HG03457 (cell line): ENCODE results near the gene TBX18.

Source experiments
- ATAC-seq: cut with Tn5 transposase; IDR thresholded peaks from one replicate; pipeline ENCODE4 v1.9.1; 2021; ENCODE audit warnings: moderate number of reproducible peaks; ENCODE audit not compliant: unreplicated experiment

The TBX18 gene

DNA sequence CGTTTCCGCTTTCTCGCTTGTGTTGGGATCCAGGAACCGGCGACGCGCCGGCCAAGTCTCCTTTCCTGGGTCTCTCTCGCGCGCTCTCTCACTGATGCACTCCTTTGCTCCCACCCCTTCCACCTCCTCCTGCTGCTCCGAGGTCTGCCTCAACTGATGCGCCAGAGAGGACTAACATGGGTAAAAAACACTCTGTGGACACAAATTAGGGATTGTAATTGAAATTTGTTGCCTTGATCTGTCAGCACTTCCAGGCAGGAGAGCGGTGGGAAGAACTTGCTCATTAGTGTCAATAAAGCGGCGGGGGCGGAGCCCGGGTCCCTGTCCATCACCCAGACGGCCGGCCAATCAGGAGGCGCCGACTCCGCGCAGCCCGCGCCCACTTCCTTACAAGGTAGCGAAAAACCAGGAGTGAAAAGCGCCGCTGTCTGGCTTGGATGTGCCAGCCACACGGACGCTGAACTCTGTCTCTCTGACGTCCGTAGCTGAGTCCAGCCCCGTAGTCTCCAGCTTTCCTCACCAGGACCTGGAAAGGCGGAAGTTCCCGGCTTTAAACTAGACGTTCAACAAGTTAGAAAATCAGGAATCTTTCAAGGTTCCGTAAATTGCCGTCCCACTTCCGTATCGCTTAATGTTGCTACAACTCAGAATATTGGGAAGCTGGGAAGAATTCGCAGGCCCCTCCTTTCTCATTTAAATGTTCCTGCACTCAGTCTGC is at the start of gene TBX18:
Gene TBX18, minus strand, starts transcription at position 267 of the 718 bp plus-strand sequence. CDS start 417 bp downstream, outside the sequence.
- ATAC-seq = no peak

DNA sequence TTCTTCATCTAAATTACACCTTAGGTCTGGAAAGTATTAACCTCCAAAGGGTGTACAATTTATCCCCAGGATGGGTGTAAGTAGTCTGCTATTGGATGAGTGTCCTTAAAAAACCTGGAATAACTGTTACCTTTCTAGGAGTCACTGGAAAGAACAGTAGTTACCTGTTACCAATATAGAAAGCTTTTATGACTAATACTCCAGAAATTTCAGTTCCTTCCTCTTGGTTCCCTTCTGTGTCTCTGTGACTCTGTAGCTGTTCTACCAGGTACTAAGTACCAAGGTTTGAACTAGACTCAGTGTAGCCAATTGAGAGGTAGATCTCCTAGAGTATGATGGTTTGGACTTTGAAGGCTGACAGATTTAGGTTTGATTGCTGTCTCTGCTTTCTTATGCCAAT is 47.0 kb upstream of the TBX18 start:
- ATAC-seq = no peak

DNA sequence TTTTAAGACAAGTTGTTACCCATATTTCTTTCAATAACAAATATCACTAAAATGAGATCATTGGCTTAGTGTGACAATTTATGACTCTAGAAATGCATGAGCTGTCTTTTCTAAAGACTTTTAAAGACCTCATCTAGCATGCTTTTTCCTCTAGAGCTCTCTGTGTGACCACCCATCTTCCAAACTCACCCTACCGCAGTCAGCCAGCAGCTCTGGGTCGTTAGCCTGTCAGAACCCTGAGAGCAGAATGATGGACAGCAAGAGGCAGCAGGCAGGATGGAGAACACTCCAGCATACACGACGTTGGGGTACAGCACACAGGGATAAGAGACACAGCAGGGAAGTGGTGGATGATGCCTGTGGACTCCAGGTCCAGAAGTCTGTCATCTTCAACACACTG is 45.1 kb upstream of the TBX18 start:
- ATAC-seq = no peak

DNA sequence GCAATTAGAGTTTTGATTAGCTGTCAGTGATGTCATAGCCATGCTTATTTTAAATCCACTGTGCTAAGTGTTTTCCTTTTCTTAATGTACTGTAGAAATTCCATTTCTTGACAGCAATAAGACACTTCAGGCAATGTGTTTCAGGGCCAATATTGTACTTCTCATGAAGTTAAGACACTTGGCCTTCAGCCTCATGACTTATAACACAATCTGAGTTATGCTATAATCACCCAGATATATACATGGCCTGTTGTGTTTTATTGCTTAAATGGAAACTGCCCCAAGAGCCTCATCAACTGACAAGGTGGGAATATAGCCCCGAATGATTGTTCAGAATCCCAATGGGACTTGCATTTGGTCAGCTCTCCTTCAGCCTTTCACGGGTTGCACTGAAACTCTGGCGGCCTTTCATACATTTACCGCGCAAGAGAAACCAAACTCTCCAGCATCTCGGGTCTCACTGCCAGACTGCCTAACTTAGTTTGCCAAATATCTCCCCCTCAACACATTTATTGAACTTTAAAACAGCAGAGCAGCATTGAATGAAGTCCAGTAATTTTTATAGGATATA is 44.2 kb upstream of the TBX18 start:
- no peak for ATAC-seq

DNA sequence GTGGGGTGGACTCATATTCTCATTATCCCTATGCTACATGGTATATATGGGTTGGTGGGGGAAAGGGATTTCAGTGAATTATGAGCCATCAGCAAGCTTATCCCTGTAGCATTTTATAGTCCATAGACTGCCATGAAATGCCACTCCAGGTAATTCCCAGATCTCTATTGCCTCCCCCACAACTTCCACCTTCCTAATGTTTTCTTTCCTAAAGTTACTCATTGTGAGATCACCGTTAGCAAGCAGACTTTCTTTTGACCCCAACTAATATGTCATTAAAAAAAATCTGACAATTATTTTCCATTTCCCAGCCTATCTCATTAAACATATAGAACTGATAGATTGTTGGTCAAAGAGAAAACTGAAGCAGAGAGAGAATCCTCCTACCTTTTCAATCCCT is 40.7 kb upstream of the TBX18 start:
- ATAC-seq = no peak

DNA sequence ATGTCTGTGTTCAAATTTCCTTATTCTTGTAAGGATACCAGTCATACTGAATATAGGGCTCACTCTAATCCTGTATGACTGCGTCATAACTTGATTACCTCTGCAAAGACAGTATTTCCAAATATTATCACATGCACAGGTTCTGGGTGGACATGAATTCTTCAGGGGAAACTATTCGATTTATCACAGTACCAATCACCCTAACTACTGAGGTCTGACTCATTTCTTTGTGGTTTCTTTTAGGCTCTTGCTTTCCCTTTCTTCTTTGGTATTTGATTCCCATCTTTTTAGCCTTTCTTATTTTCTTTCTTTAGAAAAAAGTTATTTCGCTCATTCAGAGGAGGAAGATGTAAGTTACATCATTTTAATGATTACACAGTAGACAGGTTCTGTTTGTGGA is 40.3 kb upstream of the TBX18 start:
- no peak for ATAC-seq

DNA sequence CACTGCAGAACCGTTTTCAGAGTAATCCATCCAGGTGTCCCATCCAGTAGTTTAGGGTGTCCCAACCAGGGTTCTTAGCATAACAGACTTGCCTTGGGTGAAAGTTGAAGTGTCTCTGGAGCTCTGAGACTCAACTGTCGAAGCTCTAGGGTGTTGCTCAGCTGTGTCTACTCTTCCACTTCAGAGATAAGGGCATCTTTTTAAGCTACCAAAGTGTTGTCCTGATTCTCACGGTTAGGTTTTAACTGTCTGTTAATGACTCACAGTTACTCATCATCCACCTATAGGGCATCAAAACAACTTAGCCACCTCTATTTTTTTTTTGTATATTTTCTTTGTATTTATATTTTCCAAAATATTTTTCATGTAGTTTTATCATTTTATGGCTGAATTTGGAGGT is 36.9 kb upstream of the TBX18 start:
- no peak for ATAC-seq

DNA sequence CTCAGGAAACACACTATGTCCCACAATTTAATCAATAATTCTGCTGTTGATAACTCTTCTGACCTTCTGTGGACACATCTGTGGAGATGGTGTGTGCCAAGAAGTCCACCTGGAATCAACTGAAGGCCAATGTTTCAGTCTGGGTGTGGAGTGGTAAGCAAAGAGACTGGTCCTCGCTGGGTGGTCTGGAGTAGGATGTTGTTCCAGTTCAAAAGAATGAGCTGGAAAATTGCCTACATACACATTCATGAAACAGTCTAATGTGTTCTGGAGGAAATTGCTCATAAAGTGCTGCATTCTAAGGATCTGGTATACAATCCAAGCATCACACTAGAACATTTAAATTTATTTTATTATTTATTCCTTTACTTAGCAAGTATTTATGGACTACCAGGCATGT is 33.9 kb upstream of the TBX18 start:
- ATAC-seq = no peak

DNA sequence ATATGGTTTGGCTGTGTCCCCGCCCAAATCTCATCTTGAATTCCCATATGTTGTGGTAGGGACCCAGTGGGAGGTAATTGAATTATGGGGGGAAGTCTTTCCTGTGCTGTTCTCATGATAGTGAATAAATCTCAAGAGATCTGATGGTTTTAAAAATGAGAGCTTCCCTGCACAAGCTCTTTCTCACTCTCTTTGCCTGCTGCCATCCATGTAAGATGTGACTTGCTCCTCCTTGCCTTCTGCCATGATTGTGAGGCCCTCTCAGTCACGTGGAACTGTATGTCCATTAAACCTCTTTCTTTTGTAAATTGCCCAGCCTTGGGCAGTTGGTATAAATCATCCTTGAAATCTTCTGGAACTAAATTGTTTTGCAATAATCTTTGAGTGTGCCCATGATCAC is 31.9 kb upstream of the TBX18 start:
- ATAC-seq = no peak

DNA sequence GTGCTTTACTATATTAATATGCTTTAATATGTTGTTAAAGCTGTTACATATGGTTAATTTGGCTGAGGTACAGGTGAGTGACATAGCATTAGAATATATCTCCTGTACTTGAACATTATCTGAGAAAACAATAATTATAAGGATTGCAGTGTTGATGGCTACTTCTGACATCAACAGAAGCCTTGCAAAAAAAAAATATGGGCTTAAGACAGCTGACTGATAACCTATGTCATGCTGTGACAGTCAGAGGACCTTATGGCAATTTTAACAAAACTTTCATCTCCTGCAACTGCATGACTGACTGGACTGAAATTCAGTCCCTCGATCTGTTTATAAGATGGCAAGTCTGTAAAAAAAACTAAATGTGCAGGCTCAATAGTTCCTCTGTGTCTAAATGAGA is 27.5 kb upstream of the TBX18 start:
- ATAC-seq = no peak

DNA sequence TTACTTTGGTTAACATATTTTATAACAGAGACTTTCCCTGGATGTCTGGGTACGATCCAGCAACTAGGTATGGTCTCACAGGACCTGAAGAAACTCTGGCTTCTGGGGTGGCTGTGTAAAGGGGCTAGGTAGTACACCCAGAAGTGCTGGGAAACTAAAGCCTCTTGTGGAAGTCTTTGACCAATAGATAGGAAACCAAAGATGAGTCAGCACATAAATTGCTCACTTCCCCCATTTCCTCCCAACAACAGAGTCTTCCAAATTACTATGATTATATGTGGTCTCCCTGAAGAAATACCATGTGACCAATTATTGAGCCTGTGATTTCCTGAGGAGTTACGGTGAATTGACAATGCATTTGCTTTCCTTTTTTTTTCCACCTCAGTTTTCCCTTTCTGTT is 26.8 kb upstream of the TBX18 start:
- no peak for ATAC-seq

DNA sequence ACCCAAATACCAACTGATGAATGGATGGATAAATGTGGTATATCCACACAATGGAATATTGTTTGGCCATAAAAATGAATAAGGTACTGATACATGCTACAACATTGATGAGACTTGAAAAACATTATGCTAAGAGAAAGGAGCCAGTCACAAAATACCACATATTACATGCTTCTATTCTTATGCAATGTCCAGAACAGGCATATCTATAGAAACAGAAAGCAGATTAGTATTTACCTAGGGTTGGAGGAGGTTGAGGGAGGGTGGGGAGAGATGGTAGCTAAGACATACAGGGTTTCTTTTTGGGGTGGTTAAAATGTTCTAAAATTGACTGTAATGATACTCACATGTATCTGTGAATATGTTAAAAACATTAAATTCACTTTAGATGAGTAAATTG is 24.8 kb upstream of the TBX18 start:
- no peak for ATAC-seq

DNA sequence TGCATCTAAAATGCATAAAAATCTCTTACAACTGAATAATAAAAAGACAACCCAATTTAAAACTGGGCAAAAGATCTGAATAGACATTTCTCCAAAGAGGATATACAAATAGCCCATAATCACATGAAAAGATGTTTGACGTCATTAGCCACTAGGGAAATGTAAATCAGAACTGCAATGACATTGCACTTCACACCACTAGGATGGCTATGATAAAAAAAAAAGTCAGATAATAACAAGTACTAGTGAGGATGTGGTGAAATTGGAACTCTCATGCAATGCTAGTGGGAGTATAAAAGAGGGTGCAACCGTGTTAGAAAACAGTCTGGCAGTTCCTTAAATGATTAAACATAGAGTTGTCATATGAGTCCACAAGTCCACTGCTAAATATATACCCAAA is 24.3 kb upstream of the TBX18 start:
- ATAC-seq = no peak

DNA sequence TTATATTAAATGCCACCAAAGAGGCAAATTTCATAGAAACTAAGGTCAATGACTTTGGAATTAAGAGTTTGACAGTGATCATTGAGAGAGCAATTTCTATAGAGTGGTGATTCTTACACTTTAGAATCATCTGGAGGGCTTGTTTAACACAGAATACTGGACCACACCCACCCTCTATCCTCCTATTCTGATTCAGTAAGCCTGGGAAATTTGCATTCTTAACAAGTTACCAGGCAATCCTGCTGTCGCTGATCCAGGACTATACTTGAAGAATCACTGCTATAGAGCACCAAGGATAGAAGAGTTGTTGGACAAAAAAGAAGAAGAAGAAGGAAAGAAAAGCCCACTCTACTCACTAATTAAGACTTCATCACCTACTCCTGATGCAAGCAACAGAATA is 21.3 kb upstream of the TBX18 start:
- no peak for ATAC-seq

DNA sequence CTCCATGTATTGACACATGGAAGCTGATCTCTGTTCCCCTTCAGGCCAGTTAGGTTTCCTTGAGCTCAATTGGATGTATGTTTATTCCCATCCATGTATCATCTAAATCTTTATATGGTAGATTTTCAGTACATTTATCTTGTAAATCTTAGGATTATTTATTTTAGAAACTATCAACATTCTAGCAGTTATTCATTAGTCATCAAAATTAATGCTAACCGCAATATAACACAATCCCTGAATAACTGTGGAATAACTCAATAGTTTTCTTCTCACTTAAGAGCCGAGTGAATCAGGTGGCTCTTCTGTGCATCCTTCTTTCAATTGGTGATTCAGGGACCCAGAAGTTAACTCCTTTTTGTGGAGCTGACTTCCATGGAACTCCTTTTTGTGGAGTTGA is 15.5 kb upstream of the TBX18 start:
- no peak for ATAC-seq

DNA sequence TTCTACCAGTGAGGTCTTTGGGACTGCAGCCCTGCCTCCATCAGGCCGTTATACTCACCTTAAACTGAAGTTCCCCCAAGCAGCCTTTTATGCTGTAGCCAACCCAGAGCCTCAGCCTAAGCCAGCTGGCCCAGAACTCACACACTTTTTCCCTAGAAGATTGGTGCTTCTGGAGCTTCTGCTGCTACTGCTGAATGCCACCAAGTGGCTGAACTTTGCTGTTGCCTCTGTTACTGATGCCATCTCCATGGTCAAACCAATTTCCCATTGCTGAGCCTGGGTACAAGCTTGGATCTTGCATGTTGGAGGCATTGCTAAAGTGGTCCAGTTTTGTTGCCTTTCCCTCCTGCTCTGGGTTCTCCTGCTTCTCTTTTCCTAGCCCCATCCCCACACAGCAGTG is 15.0 kb upstream of the TBX18 start:
- no peak for ATAC-seq

DNA sequence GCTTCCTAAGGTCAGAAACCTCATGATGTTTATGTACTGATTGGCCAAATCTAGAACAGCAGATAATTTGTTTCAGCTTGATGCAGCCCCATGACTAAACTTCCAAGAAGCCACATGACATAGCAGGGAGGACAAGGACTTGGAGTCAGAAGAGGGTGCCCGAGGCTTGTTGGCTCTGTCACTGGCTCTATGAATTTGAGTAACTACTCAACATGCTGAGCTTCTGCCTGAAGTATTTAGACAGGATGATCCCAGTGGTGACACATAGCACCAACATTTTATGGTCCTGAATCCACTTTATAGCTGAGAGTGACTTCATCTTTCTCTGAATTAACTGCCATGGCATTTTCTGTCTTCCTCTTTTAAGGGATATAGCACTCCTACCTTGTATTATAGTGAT is 13.5 kb upstream of the TBX18 start:
- no peak for ATAC-seq

DNA sequence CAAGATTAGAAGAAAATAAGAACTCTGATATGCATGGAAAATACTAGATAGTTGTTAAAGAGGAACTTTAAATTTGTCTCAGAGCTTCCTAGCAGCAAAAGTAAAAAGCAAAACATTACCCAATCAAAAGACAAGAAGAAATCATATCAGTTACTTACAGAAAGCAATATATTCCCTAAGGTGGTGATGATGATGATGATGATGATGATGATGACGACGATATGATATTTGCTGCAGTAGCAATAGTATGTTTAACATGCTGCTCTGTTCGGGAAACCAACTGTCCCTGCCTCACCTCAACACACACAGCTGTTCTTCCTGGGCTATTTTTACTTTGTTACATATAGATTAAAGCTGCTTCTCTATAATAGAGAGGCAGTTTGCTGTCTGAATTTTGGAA is 12.0 kb upstream of the TBX18 start:
- no peak for ATAC-seq

DNA sequence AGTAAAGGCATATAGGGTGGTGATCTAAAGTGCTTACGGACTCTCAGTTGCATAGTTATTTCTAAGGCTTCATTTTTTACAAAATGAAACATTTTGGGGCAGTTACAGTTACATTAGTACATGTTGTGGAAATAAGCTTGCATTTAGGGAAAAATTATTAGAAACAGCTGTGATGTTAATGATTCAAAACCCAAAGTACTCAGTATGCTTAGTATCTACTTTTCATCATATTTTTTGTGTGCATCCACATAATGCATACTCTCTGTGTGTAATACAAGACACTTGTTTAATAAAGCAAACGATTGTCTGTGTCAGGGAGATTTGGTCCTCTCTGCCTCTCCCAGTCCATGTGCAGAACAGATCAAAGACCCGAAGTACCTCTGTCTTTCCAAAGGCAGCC is 11.4 kb upstream of the TBX18 start:
- no peak for ATAC-seq

DNA sequence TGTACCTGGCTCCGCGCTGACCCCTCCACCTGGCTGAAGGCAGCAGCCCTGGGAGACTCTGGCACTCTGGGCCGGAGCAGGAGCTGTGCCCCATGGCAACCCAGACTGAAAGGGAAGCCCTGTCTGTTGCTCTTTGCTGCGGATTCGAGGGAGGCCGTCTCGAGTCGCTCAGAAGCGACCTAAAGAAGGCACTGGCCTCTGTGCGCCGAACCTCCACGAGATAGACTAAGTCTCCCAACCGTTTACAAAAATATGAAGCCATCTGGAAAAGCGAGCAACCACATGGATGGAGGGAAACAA is 10.5 kb upstream of the TBX18 start:
- no peak for ATAC-seq

DNA sequence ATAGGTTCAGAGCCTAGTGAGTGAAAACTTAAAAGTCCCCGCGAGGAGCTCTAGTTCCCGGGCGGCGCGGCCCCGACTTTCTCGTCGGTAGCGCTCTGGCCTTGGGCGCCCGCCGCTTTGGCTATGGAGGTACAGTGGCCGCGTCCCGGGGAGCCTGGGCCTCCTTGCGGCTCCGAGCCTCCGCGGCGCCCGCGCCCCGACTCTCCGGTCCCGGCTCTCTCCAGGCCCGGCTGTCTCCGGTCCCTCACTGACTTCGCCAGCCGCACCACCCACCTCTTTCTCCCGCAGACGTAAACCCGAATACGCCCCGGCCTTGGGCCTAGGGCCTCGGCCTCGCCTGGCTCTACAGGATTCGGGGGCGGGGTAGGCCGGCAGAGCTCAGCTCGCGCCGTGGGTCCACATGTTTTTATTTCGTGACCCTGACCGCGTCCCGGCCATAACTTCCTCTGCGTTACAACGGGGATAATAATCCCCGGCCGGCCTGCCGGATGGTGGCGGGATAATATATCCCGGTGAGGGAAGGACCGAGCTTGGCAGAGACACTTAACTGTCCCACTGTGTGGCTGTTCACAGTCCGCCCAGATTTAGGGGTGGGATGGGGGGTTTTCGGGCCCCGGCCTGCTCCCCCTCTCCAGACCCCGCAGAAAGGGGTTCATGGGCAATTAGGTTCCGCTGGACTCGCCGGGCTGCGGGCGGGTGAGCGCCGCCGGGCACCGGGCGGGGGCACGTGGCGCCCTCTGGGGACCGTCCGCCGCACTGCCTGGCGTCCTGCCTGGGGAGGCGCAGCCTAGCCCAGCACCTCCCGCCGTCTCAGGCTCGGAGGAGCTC is 10.0 kb upstream of the TBX18 start:
- no peak for ATAC-seq

DNA sequence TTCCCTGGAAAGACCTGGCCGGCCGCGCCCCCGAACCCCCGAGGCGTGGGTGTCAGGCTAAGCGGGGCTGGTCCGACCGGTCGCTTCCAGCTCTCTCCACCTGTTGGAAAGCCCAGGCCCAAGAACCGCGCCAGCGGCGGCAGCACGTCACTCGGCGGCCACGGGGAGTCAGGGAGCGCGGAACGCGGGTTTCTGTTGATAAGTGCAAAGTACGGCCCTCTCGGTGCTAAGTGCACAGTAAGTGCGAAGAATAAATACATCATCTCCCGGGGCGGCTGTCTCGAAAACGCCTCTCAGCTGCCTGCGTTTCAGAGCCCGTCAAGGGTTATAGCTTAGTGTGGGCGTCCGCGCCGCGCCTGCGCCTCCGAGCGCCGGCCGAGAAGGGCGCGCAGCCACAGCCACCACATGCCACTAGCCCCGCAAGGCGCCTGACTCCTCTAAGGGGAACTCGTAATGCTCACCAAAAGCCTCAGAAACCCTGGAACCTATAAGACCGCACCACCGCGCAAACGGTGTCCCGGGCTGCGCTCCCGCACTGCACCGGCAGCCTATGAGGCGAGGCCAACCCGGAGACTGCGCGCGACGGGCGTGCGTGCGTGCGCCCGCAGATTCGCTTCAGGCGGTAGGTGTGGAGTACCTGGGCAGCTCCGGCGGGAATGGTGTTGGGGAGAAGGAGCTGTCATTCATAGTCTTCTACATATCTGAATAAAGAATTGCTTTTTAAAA is 9.2 kb upstream of the TBX18 start:
- ATAC-seq = no peak
